A673 (cell line): Measurements from ENCODE around the gene LARP4B. TPM values are rescaled to one million over a fixed set of nuclear protein-coding genes. Genes with fewer than 3 reads are reported as not detected.

Experiments
- BruUV-seq: library from RNA; stranded (reverse); fragments of 400-500 nt; replicated peaks from 2 replicates; lab custom pipeline; 2021; lab: Mats Ljungman, UMichigan
- CTCF ChIA-PET: fragments of 300-600 bp; sonication (Branson Sonifier 250); formaldehyde crosslinking; loops from one replicate; lab custom pipeline; 2022; ENCODE audit warnings: antibody characterized with exemption; lab: Charles Lee
- POLR2A ChIA-PET: fragments of 300-600 bp; sonication (Branson Sonifier 250); formaldehyde crosslinking; loops from one replicate; lab custom pipeline; 2022; ENCODE audit warnings: antibody characterized with exemption; ENCODE audit not compliant: low non-redundant PET; lab: Charles Lee
- DNase-seq: peaks from one replicate; pipeline ENCODE4 v3.0.0-alpha.2; 2015; ENCODE audit warnings: low spot score
- H3K27ac ChIP-seq: fragments of 200-600 bp; sonication (generic); 2 replicates; pipeline ENCODE4 v1.5.1; 2016; ENCODE audit warnings: mixed run types, low read depth, mild to moderate bottlenecking, mixed read lengths, antibody characterized with exemption, low read length; ENCODE audit not compliant: poor library complexity, severe bottlenecking
- H3K27me3 ChIP-seq: fragments of 200-600 bp; sonication (generic); replicated peaks from 2 replicates; pipeline ENCODE4 v1.6.1; 2017; ENCODE audit warnings: mixed run types, low read depth, mild to moderate bottlenecking, mixed read lengths, antibody characterized with exemption, low read length; ENCODE audit not compliant: insufficient read depth, poor library complexity
- H3K36me3 ChIP-seq: fragments of 200-600 bp; sonication (generic); 2 replicates; pipeline ENCODE4 v1.6.1; 2016; ENCODE audit warnings: mixed run types, mild to moderate bottlenecking, mixed read lengths, antibody characterized with exemption, low read length; ENCODE audit not compliant: insufficient read depth, poor library complexity, severe bottlenecking
- H3K4me1 ChIP-seq: fragments of 200-600 bp; sonication (generic); 2 replicates; pipeline ENCODE4 v1.6.1; 2017; ENCODE audit warnings: mixed run types, mild to moderate bottlenecking, mixed read lengths, antibody characterized with exemption, low read length; ENCODE audit not compliant: insufficient read depth, poor library complexity, severe bottlenecking
- H3K4me3 ChIP-seq: fragments of 200-600 bp; sonication (generic); 2 replicates; pipeline ENCODE4 v1.5.1; 2016; ENCODE audit warnings: low read depth, mixed run types, mild to moderate bottlenecking, mixed read lengths, low read length; ENCODE audit not compliant: poor library complexity, severe bottlenecking
- H3K9me3 ChIP-seq: fragments of 200-600 bp; sonication (generic); 2 replicates; pipeline ENCODE4 v1.6.1; 2016; ENCODE audit warnings: mixed run types, low read depth, mild to moderate bottlenecking, mixed read lengths, antibody characterized with exemption, low read length; ENCODE audit not compliant: poor library complexity, severe bottlenecking
- EZH2 ChIP-seq: fragments of 200-600 bp; sonication (generic); IDR thresholded peaks from 2 replicates; pipeline ENCODE4 v1.6.1; 2017; ENCODE audit warnings: borderline replicate concordance, low read depth, mild to moderate bottlenecking, mixed read lengths, antibody characterized with exemption, low read length; ENCODE audit not compliant: poor library complexity, severe bottlenecking
- intact Hi-C: fragments of 100-400 bp; cut with micrococcal nuclease; formaldehyde crosslinking; loops from one replicate; pipeline ENCODE4 v1.10.0; 2022; ENCODE audit not compliant: unreplicated experiment
- total RNA-seq: library from RNA; stranded (reverse); gene quantifications from 2 replicates; pipeline ENCODE4 v1.2.3, GENCODE V29; 2021
- TF ChIP-seq, protein P1 (sequence below): fragments of 300-800, 200-600 bp; sonication (generic); conservative IDR thresholded peaks from 2 replicates; pipeline ENCODE4 v1.5.1; 2017; ENCODE audit warnings: low read depth, mild to moderate bottlenecking, antibody characterized with exemption, low read length, moderate library complexity, mixed read lengths

LARP4B gene
- total RNA-seq, 1 experiment from 2014 or later: 101 TPM

DNA sequence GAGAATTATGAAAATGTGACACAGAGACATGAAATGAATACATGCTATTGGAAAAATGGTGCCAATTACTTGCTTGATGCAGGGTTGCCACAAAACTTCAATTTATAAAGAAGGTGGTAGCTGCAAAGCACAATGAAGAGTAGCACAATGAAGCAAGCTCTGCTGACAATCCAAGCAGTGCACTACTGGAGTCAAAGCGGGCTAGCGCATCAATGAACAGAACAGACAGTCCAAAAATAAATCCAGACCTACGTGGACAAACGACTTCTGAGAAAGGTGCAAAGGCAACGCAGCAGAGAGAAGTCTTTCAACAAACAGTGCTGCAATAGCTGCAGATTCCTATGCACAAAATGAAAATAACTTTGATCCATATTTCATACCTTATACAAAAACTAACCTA lies 75.8 kb downstream of the LARP4B start:
- no peak overlapping the region for H3K4me3 ChIP-seq
- intact Hi-C loops: no loop called here
- CTCF ChIA-PET: no interaction called here
- H3K9me3 ChIP-seq: peaks cover 5% of the 10 kb centered on the region
- no TSS peak for BruUV-seq
- peaks cover 18% of the 10 kb centered on the region for H3K36me3 ChIP-seq
- no peaks in the 10 kb centered on the region for H3K4me1 ChIP-seq
- no peak overlapping the region for H3K27ac ChIP-seq
- TF ChIP-seq, protein P1, sequence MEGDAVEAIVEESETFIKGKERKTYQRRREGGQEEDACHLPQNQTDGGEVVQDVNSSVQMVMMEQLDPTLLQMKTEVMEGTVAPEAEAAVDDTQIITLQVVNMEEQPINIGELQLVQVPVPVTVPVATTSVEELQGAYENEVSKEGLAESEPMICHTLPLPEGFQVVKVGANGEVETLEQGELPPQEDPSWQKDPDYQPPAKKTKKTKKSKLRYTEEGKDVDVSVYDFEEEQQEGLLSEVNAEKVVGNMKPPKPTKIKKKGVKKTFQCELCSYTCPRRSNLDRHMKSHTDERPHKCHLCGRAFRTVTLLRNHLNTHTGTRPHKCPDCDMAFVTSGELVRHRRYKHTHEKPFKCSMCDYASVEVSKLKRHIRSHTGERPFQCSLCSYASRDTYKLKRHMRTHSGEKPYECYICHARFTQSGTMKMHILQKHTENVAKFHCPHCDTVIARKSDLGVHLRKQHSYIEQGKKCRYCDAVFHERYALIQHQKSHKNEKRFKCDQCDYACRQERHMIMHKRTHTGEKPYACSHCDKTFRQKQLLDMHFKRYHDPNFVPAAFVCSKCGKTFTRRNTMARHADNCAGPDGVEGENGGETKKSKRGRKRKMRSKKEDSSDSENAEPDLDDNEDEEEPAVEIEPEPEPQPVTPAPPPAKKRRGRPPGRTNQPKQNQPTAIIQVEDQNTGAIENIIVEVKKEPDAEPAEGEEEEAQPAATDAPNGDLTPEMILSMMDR: no peak
- TF ChIP-seq EZH2: no peak
- no peak for DNase-seq
- POLR2A ChIA-PET: no interaction called here
- no peaks in the 10 kb centered on the region for H3K27me3 ChIP-seq

DNA sequence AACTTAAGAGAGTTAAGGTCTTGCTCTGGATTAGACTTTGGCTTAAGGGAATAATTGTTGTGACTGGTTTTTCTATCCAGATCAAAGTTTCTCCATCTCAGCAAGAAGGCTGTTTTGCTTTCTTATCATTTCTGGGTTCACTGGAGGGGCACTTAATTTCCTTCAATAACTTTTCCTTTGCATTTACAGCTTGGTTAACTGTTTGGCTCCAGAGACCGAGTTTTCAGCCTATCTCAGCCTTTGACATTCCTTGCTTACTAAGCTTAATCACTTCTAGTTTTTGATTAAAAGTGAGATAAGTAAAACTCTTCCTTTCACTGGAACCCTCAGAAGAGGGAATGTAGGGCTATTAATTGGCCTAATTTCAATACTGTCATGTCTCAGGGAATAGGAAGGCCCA lies 76.4 kb downstream of the LARP4B start:
- ChIA-PET POLR2A (no interaction called here), CTCF (no interaction called here)
- Histone ChIP-seq H3K4me3 (no peak overlapping the region), H3K4me1 (no peaks in the 10 kb centered on the region), H3K9me3 (peaks cover 11% of the 10 kb centered on the region), H3K36me3 (peaks cover 13% of the 10 kb centered on the region), H3K27ac (no peak overlapping the region), H3K27me3 (no peaks in the 10 kb centered on the region)
- BruUV-seq: no TSS peak
- DNase-seq: no peak
- no peak for TF ChIP-seq EZH2
- TF ChIP-seq, protein P1: no peak
- intact Hi-C loops: no loop called here

DNA sequence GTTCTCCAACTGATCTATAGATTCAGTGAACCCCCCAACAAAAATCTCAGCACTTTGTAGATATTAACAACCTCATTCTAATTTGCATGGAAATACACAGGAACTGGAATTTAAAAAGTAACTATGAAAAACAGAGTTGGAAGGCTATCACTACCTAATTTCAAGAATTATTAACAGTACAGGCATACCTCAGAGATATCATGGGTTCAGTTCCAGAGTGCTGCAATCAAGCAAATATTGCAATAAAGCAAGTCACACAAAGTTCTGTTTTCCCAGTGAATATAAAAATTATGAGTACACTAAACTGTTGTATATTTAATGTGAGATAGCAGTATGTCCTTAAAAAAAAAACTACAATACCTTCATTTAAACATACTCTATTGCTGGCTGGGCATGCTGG lies 78.5 kb downstream of the LARP4B start:
- Histone ChIP-seq H3K9me3 (peaks cover 15% of the 10 kb centered on the region), H3K27ac (no peak overlapping the region), H3K36me3 (peaks cover 14% of the 10 kb centered on the region), H3K27me3 (no peaks in the 10 kb centered on the region), H3K4me3 (no peak overlapping the region), H3K4me1 (no peaks in the 10 kb centered on the region)
- DNase-seq: no peak
- intact Hi-C loops: no loop called here
- CTCF ChIA-PET: no interaction called here
- no TSS peak for BruUV-seq
- POLR2A ChIA-PET: no interaction called here
- TF ChIP-seq EZH2: no peak
- TF ChIP-seq, protein P1: no peak
